ENCODE results near the gene ATP10A. TPM values are rescaled to one million over a fixed set of nuclear protein-coding genes. Genes with fewer than 3 reads are reported as not detected.

The ATP10A gene
- total RNA-seq, 1 donor from 2014 or later, result 0.17 TPM

- DNase-seq, result no peak
Observed at GRCh38 chr15:25715536-25716413, 147.4 kb downstream of the ATP10A start.

- no peak for DNase-seq
Observed at GRCh38 chr15:25714538-25714840, 148.6 kb downstream of the ATP10A start.

- no peak for DNase-seq
Observed at GRCh38 chr15:25713736-25714537, 149.2 kb downstream of the ATP10A start.

GRCh38 chr15:25712961-25713355, 150.2 kb downstream of the ATP10A start:
- DNase-seq, result no peak

- no peak for DNase-seq
Observed at GRCh38 chr15:25712192-25712960, 150.8 kb downstream of the ATP10A start.

GRCh38 chr15:25711691-25712090, 151.4 kb downstream of the ATP10A start:
- DNase-seq, result no peak

- DNase-seq, result no peak
Observed at GRCh38 chr15:25711164-25711563, 152.0 kb downstream of the ATP10A start.

GRCh38 chr15:25710184-25710583, 152.9 kb downstream of the ATP10A start:
- no peak for DNase-seq

GRCh38 chr15:25709437-25710159, 153.5 kb downstream of the ATP10A start:
- DNase-seq, result no peak

- DNase-seq, result no peak
Observed at GRCh38 chr15:25708391-25708790, 154.7 kb downstream of the ATP10A start.

- DNase-seq, result no peak
Observed at GRCh38 chr15:25707656-25708365, 155.3 kb downstream of the ATP10A start.

- no peak for DNase-seq
Observed at GRCh38 chr15:25706176-25706955, 156.8 kb downstream of the ATP10A start.

- DNase-seq, result no peak
Observed at GRCh38 chr15:25705433-25706115, 157.6 kb downstream of the ATP10A start.

GRCh38 chr15:25703726-25704125, 159.4 kb downstream of the ATP10A start:
- no peak for DNase-seq

- no peak for DNase-seq
Observed at GRCh38 chr15:25701721-25702465, 161.2 kb downstream of the ATP10A start.

- no peak for DNase-seq
Observed at GRCh38 chr15:25700916-25701315, 162.2 kb downstream of the ATP10A start.

GRCh38 chr15:25697586-25697985, 165.5 kb downstream of the ATP10A start:
- no peak for DNase-seq

- no peak for DNase-seq
Observed at GRCh38 chr15:25695875-25696760, 167.0 kb downstream of the ATP10A start.

Measured in dermis blood vessel endothelial cell (primary cell).